Measurements from ENCODE around the gene RFNG. TPM values are rescaled to one million over a fixed set of nuclear protein-coding genes. Genes with fewer than 3 reads are reported as not detected.

RFNG gene
- total and polyA plus RNA-seq, 2 of the 13 experiments (the other 11 are each of a cell fraction or from before 2014, with no cell fraction given): 61.4 to 64.0 TPM

- TF ChIP-seq, protein P1, sequence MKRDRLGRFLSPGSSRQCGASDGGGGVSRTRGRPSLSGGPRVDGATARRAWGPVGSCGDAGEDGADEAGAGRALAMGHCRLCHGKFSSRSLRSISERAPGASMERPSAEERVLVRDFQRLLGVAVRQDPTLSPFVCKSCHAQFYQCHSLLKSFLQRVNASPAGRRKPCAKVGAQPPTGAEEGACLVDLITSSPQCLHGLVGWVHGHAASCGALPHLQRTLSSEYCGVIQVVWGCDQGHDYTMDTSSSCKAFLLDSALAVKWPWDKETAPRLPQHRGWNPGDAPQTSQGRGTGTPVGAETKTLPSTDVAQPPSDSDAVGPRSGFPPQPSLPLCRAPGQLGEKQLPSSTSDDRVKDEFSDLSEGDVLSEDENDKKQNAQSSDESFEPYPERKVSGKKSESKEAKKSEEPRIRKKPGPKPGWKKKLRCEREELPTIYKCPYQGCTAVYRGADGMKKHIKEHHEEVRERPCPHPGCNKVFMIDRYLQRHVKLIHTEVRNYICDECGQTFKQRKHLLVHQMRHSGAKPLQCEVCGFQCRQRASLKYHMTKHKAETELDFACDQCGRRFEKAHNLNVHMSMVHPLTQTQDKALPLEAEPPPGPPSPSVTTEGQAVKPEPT (CRISPR knock-in tag; IDR thresholded peaks at IDR 0.05; ENCODE audit: low read depth): no peak
- TF ChIP-seq STAT5B (CRISPR knock-in tag; IDR thresholded peaks at IDR 0.05) (no peak), ZNF563 (CRISPR knock-in tag; IDR thresholded peaks at IDR 0.05) (no peak), SMC3 (IDR thresholded peaks at IDR 0.05; ENCODE audit: low read length) (no peak), NR2F1 (CRISPR knock-in tag; IDR thresholded peaks at IDR 0.05) (no peak), ZNF335 (CRISPR knock-in tag; IDR thresholded peaks at IDR 0.05) (no peak), ZNF318 (CRISPR knock-in tag; IDR thresholded peaks at IDR 0.05) (no peak), ZNF768 (CRISPR knock-in tag; IDR thresholded peaks at IDR 0.05) (no peak), SIN3A (IDR thresholded peaks at IDR 0.05; ENCODE audit: borderline replicate concordance, low read depth, low read length) (0 out of 2 replicates have a peak, but pooled peaks have one; percentile 6), ARID3A (IDR thresholded peaks at IDR 0.05; ENCODE audit: low read depth, low read length) (no peak), ZBTB7B (CRISPR knock-in tag; IDR thresholded peaks at IDR 0.05) (0 out of 2 replicates have a peak, but pooled peaks have one; percentile 6)
- TF ChIP-seq, protein P2, sequence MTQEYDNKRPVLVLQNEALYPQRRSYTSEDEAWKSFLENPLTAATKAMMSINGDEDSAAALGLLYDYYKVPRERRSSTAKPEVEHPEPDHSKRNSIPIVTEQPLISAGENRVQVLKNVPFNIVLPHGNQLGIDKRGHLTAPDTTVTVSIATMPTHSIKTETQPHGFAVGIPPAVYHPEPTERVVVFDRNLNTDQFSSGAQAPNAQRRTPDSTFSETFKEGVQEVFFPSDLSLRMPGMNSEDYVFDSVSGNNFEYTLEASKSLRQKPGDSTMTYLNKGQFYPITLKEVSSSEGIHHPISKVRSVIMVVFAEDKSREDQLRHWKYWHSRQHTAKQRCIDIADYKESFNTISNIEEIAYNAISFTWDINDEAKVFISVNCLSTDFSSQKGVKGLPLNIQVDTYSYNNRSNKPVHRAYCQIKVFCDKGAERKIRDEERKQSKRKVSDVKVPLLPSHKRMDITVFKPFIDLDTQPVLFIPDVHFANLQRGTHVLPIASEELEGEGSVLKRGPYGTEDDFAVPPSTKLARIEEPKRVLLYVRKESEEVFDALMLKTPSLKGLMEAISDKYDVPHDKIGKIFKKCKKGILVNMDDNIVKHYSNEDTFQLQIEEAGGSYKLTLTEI (CRISPR knock-in tag; conservative IDR thresholded peaks at IDR 0.05): no peak
- TF ChIP-seq, protein P3, sequence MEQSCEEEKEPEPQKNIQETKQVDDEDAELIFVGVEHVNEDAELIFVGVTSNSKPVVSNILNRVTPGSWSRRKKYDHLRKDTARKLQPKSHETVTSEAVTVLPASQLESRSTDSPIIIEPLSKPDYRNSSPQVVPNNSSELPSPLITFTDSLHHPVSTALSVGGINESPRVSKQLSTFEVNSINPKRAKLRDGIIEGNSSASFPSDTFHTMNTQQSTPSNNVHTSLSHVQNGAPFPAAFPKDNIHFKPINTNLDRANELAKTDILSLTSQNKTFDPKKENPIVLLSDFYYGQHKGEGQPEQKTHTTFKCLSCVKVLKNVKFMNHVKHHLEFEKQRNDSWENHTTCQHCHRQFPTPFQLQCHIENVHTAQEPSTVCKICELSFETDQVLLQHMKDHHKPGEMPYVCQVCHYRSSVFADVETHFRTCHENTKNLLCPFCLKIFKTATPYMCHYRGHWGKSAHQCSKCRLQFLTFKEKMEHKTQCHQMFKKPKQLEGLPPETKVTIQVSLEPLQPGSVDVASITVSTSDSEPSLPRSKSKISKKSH (CRISPR knock-in tag; IDR thresholded peaks at IDR 0.05; ENCODE audit: borderline replicate concordance): no peak
Measured at GRCh38 chr17:82077617-82078358, 26.2 kb upstream of the RFNG start (continued).
